ENCODE measurements around the gene USP49.

- TF ChIP-seq, protein P1, sequence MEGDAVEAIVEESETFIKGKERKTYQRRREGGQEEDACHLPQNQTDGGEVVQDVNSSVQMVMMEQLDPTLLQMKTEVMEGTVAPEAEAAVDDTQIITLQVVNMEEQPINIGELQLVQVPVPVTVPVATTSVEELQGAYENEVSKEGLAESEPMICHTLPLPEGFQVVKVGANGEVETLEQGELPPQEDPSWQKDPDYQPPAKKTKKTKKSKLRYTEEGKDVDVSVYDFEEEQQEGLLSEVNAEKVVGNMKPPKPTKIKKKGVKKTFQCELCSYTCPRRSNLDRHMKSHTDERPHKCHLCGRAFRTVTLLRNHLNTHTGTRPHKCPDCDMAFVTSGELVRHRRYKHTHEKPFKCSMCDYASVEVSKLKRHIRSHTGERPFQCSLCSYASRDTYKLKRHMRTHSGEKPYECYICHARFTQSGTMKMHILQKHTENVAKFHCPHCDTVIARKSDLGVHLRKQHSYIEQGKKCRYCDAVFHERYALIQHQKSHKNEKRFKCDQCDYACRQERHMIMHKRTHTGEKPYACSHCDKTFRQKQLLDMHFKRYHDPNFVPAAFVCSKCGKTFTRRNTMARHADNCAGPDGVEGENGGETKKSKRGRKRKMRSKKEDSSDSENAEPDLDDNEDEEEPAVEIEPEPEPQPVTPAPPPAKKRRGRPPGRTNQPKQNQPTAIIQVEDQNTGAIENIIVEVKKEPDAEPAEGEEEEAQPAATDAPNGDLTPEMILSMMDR (IDR thresholded peaks at IDR 0.05), result no peak
- TF ChIP-seq POLR2A (IDR thresholded peaks at IDR 0.05), result no peak
These were observed 39.4 kb upstream of the USP49 start for GRCh38 chr6:41934278-41935192.
